Activated CD4-positive, CD25-positive, alpha-beta regulatory T cell treated with anti-CD3 and anti-CD28 coated beads, Interleukin-2, amount 50 U/mL, for 16 hours (primary cell): ENCODE measurements around the gene ESPL1.
"Not testable (repeated sequence)": the region's sequence is repeated elsewhere in the genome, so short reads cannot be mapped to it uniquely, and the experiment has no call there.

ENCODE experiments used
- DNase-seq: peaks from one replicate; pipeline ENCODE4 v3.0.0-alpha.2; 2020; ENCODE audit warnings: low read depth, low spot score

ESPL1 gene

GRCh38 chr12:53258541-53259539 lies 9.3 kb upstream of the ESPL1 start:
- no peak for DNase-seq

- DNase-seq = no peak
These were observed 8.2 kb upstream of the ESPL1 start for GRCh38 chr12:53259891-53260290.

- no peak for DNase-seq
These were observed 2.3 kb upstream of the ESPL1 start for GRCh38 chr12:53265783-53266182.

- no peak for DNase-seq
These were observed 647 bp upstream of the ESPL1 start for GRCh38 chr12:53267306-53267998.

GRCh38 chr12:53268630-53269562 lies 797 bp downstream of the ESPL1 start:
- no peak for DNase-seq

GRCh38 chr12:53274445-53274844 lies 6.3 kb downstream of the ESPL1 start:
- no peak for DNase-seq

GRCh38 chr12:53276511-53276910 lies 8.4 kb downstream of the ESPL1 start:
- no peak for DNase-seq

GRCh38 chr12:53277981-53278380 lies 9.9 kb downstream of the ESPL1 start:
- no peak for DNase-seq

- no peak for DNase-seq
These were observed 11.3 kb downstream of the ESPL1 start for GRCh38 chr12:53279283-53279869.

GRCh38 chr12:53279888-53280498 lies 11.9 kb downstream of the ESPL1 start:
- no peak for DNase-seq

- no peak for DNase-seq
These were observed 18.3 kb downstream of the ESPL1 start for GRCh38 chr12:53286448-53286847.

- DNase-seq = peak; percentile 45
These were observed 19.7 kb downstream of the ESPL1 start for GRCh38 chr12:53287741-53288216.

- no peak for DNase-seq
These were observed 20.2 kb downstream of the ESPL1 start for GRCh38 chr12:53288322-53288721.

GRCh38 chr12:53289891-53290290 lies 21.8 kb downstream of the ESPL1 start:
- no peak for DNase-seq

- DNase-seq = no peak
These were observed 22.6 kb downstream of the ESPL1 start for GRCh38 chr12:53290661-53291060.

GRCh38 chr12:53292426-53292825 lies 24.3 kb downstream of the ESPL1 start:
- DNase-seq = no peak

- peak; percentile 82 for DNase-seq
These were observed 27.2 kb downstream of the ESPL1 start, which contains the start of gene PFDN5 for GRCh38 chr12:53295070-53295890. PFDN5 (plus strand) TSS chr12:53295542; CDS start chr12:53295568, 26 bp downstream.

GRCh38 chr12:53295891-53296219 lies 27.8 kb downstream of the ESPL1 start:
- no peak for DNase-seq

- DNase-seq = not testable (repeated sequence)
These were observed 29.0 kb downstream of the ESPL1 start for GRCh38 chr12:53297106-53297505.

- DNase-seq = no peak
These were observed 30.1 kb downstream of the ESPL1 start for GRCh38 chr12:53298164-53298563.
